HFFc6 (cell line): ENCODE data around the gene FMNL2. TPM values are rescaled to one million over a fixed set of nuclear protein-coding genes. Genes with fewer than 3 reads are reported as not detected.
A peak's percentile ranks its signal among the peaks of the same experiment; 100 is the strongest.

ENCODE experiments used
- DNase-seq: peaks from one replicate; pipeline ENCODE4 v3.0.0-alpha.2; 2018
- H3K27ac Mint-ChIP-seq: 2 replicates; pipeline ENCODE4 v1.8.0; 2020; ENCODE audit warnings: mild to moderate bottlenecking, mixed read lengths
- H3K27me3 Mint-ChIP-seq: 2 replicates; pipeline ENCODE4 v1.8.0; 2021; ENCODE audit warnings: mild to moderate bottlenecking, moderate library complexity, mixed read lengths; ENCODE audit not compliant: insufficient read depth
- H3K36me3 Mint-ChIP-seq: 2 replicates; pipeline ENCODE4 v1.8.0; 2021; ENCODE audit warnings: low read depth, mixed read lengths
- H3K4me1 Mint-ChIP-seq: 2 replicates; pipeline ENCODE4 v1.8.0; 2020; ENCODE audit warnings: low read depth, mixed read lengths
- H3K4me3 Mint-ChIP-seq: 2 replicates; pipeline ENCODE4 v1.8.0; 2020; ENCODE audit warnings: mild to moderate bottlenecking, moderate library complexity, mixed read lengths
- H3K9me3 Mint-ChIP-seq: 2 replicates; pipeline ENCODE4 v1.8.0; 2020; ENCODE audit warnings: mild to moderate bottlenecking, mixed read lengths
- total RNA-seq, 6 experiments: library from RNA; stranded (reverse); fragmentation: NEBNext Ultra II Directional; extraction: Animal tissue kit (Norgen Biotek cat#: 25700); gene quantifications; 2 replicates in 1 of 6; 3 replicates in 5 of 6; pipeline ENCODE4 v1.2.3, GENCODE V29; 2021
- TF ChIP-seq, protein P1 (sequence below): fragments of 200-600 bp; sonication (generic); IDR thresholded peaks from 2 replicates; pipeline ENCODE4 v1.5.0; 2021; ENCODE audit warnings: antibody characterized with exemption, mild to moderate bottlenecking

The FMNL2 gene
- total RNA-seq, 6 experiments from 2014 or later: 13.7 to 20.9 (median 16.0) TPM

DNA sequence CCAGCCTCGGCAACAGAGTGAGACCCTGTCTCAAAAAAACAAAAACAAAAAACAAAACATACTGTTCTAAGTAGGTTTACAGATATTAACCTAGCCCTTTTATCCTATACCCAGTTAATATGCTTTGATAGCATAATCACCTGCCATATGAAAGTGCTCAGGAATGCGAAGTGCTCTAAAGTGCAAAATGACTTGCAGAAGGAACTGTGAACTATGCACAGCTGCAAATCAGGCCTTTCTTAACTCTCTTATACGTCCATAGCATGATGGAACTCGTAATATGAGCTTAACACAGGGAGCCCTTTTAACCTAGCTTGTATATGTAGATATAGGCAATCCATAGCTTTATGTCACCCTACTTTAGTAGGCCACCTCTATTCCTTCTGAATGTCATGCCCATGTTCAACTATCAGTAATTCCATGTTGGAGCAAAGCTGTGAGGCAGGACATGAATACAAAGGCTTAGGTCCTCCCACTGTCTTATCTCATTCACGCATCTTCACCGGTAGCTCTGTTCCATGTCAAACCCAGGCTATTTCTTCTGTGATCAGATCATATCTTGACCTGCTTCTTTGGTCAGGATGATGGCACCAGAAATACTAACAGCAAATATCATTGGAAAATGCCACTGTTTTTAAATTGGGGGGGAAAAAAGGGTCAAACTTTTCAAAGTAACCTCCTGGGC lies 309.4 kb downstream of the FMNL2 start:
- no peak overlapping the region for H3K27ac Mint-ChIP-seq
- no peaks in the 10 kb centered on the region for H3K9me3 Mint-ChIP-seq
- peaks cover 31% of the 10 kb centered on the region for H3K36me3 Mint-ChIP-seq
- no peak overlapping the region for H3K4me3 Mint-ChIP-seq
- DNase-seq: no peak
- TF ChIP-seq, protein P1, sequence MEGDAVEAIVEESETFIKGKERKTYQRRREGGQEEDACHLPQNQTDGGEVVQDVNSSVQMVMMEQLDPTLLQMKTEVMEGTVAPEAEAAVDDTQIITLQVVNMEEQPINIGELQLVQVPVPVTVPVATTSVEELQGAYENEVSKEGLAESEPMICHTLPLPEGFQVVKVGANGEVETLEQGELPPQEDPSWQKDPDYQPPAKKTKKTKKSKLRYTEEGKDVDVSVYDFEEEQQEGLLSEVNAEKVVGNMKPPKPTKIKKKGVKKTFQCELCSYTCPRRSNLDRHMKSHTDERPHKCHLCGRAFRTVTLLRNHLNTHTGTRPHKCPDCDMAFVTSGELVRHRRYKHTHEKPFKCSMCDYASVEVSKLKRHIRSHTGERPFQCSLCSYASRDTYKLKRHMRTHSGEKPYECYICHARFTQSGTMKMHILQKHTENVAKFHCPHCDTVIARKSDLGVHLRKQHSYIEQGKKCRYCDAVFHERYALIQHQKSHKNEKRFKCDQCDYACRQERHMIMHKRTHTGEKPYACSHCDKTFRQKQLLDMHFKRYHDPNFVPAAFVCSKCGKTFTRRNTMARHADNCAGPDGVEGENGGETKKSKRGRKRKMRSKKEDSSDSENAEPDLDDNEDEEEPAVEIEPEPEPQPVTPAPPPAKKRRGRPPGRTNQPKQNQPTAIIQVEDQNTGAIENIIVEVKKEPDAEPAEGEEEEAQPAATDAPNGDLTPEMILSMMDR: no peak
- peaks cover 31% of the 10 kb centered on the region for H3K4me1 Mint-ChIP-seq
- H3K27me3 Mint-ChIP-seq: no peaks in the 10 kb centered on the region; the same call in 1 of the 2 replicates

DNA sequence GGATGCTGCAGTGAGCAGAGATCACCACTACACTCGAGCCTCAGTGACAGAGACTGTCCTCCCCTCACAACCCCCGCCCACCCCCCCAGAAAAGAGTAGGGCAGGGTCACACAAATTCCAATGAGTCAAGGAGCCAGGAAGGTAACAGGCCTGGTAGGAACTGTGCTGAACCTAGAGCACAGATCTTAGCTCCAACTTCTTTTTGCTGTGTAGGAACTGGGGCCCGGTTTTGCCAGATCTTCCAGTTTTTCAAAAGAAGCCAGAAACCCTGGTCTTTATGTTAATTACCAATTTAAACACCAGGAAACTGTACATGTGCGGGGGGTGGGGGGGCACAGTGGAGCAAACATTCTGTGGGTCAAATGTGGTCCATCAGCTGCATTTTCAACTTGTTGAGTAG lies 311.3 kb downstream of the FMNL2 start:
- TF ChIP-seq, protein P1: no peak
- Mint-ChIP-seq H3K4me1 (peaks cover 31% of the 10 kb centered on the region), H3K36me3 (peaks cover 33% of the 10 kb centered on the region), H3K27me3 (no peaks in the 10 kb centered on the region; the same call in 1 of the 2 replicates), H3K4me3 (no peak overlapping the region), H3K27ac (peak overlapping the region; percentile 88), H3K9me3 (no peaks in the 10 kb centered on the region)
- no peak for DNase-seq

DNA sequence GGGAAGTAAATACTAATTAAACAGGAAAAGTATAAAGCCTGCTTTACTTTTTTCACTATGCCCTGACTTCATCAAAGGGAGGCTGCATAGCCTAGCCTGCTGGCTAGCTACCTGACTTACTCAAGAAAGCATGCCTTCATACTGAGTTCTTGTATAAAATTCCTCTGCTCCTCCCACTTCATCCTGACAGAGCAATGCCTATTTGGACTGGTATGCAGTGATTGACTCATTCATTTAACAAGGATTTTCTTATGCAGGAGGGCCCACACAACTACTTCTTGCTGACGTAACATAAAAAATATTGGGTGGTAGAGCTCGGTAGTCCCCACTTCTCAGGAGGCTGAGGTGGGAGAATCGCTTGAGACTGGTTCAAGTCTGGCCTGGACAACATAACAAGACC lies 311.8 kb downstream of the FMNL2 start:
- Mint-ChIP-seq H3K27ac (peak overlapping the region; percentile 88), H3K4me1 (peaks cover 31% of the 10 kb centered on the region), H3K4me3 (peak overlapping the region; percentile 62), H3K36me3 (peaks cover 30% of the 10 kb centered on the region), H3K9me3 (no peaks in the 10 kb centered on the region), H3K27me3 (no peaks in the 10 kb centered on the region; the same call in 1 of the 2 replicates)
- TF ChIP-seq, protein P1: no peak
- peak; percentile 95 for DNase-seq

GRCh38 chr2:152647552-152647951 lies 312.6 kb downstream of the FMNL2 start:
- Mint-ChIP-seq H3K4me3 (peak overlapping the region; percentile 62), H3K36me3 (peaks cover 26% of the 10 kb centered on the region), H3K27me3 (no peaks in the 10 kb centered on the region), H3K27ac (peak overlapping the region; percentile 88), H3K4me1 (peaks cover 31% of the 10 kb centered on the region), H3K9me3 (no peaks in the 10 kb centered on the region)
- TF ChIP-seq, protein P1: no peak
- DNase-seq: no peak

DNA sequence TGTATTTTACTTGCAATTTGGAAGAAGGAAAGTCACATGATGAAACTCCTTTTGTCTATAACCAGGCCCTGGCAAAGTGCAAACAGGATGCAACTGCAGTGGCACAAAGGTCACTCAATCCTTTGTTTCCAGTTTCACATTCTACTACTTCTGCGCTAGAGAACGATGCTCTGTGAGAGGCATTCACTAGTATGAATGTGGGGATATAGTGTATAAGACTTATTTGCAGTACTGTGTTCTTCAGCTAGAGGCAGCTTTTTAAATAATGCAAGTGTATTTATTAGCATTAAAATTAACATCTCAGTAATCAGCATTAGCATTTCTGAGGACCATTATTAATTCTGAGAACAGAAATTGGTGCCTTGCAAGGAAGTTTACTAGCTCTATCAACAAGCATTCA lies 313.4 kb downstream of the FMNL2 start:
- H3K9me3 Mint-ChIP-seq: no peaks in the 10 kb centered on the region
- peaks cover 26% of the 10 kb centered on the region for H3K36me3 Mint-ChIP-seq
- H3K4me3 Mint-ChIP-seq: no peak overlapping the region
- TF ChIP-seq, protein P1: peak; percentile 64
- H3K27ac Mint-ChIP-seq: peak overlapping the region; percentile 88
- no peaks in the 10 kb centered on the region for H3K27me3 Mint-ChIP-seq
- H3K4me1 Mint-ChIP-seq: peaks cover 31% of the 10 kb centered on the region
- no peak for DNase-seq
